Daoy (cell line): ENCODE measurements around the gene INS. TPM values are rescaled to one million over a fixed set of nuclear protein-coding genes. Genes with fewer than 3 reads are reported as not detected.
"Not testable (repeated sequence)": the region's sequence is repeated elsewhere in the genome, so short reads cannot be mapped to it uniquely, and the experiment has no call there.

Experiments used
- DNase-seq: peaks from one replicate; pipeline ENCODE4 v3.0.0-alpha.2; 2015; ENCODE audit warnings: low read depth
- total RNA-seq: library from RNA; depleted of rRNA; stranded (reverse); fragments of >200 nt; shearing (Covaris generic); gene quantifications from 2 replicates; pipeline ENCODE4 v1.2.3, GENCODE V29; 2014

The INS gene
- total RNA-seq, 1 experiment from 2014 or later: not detected

- DNase-seq: no peak
Observed at GRCh38 chr11:2198621-2199365, 37.8 kb upstream of the INS start.

DNA sequence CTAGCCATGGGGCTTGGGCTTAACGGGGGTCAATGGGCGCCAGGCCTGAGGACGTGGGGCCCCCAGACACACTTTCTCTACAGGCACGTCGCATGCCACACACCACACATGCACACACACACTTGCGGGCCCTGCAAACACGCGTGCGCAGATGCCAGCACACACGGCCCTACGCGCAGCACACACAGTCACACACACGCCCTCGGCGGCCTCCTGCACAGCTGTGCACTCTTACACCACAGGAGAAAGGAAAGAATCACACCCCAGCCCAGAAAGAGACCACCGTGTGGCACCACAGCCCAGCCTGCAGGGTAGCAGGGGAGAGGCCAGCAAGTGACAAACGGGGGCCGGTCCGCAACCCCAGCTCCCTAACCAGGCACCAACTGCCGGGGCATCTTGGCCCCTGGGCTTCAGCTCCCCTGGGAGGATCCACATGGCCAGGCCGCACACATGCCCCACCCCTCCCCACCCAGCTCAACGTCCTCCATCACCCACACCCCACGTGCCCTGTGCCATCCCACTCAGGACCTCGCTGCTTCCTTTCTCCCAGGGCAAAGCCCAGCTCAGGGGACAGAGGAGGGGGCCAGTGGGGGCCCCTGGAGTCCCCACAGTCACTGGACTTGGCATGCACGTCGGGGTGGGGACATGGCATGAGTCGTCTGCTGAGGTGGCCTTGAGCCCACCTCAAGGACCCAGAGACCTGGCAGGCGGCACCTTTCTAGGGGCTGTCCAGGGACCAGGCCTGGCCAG is 36.9 kb upstream of the INS start:
- no peak for DNase-seq

DNA sequence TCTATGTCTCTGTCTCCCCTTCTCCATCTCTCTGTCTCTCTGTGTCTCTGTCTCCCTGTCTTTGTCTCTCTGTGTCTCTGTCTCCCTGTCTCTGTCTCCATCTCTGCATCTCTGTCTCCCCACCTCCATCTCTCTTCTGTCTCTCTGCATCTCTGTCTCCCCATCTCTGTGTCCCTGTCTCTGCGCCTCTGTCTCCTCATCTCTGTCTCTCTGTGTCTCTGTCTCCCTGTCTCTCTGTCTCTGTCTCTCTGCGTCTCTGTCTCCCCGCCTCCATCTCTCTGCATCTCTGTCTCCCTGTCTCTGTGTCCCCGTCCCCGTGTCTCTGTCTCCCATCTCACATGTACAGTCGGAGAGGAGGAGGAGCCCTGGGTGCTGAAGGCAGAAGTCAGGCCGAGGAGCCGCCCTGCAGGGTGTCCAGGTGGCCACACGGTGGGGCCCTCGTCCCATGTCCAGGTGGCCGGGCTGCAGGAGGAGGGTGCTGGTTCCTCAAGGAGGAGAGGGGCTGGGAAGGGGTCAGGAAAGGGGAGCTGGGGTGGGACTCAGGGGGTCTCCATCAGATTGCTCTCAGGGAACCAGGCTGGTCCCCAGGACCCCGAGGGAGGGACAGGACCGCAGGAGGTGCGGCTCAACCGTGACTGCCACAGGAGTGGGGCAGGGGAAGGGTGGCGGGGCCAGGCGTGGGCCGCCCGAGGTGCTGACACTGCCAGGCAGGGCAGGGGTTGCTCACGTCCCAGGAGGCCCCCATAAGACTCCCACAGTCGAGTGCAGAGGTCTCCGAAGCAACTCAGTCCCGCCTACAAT is 36.2 kb upstream of the INS start:
- peak; percentile 77 for DNase-seq

DNA sequence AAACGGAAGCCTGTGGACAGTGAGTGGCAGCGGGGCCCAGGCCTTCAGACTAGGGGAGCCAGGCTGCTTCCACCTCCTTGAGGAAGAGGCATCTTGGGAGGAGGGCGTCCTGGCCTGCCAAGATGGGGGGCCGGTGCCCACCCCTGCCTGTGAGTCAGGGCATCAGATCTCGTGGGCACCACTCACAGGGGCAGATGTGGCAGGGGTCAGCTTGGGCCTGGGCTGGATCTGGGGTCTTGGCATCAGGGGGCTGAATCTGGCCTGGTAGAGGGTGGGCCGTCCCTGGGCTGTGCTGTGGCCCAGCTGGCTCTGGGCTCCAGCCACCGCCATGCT is 34.7 kb upstream of the INS start:
- no peak for DNase-seq

- peak; percentile 42 for DNase-seq
Observed at GRCh38 chr11:2194877-2195755, 34.1 kb upstream of the INS start.

GRCh38 chr11:2193888-2194595 is 33.0 kb upstream of the INS start:
- not testable (repeated sequence) for DNase-seq

DNA sequence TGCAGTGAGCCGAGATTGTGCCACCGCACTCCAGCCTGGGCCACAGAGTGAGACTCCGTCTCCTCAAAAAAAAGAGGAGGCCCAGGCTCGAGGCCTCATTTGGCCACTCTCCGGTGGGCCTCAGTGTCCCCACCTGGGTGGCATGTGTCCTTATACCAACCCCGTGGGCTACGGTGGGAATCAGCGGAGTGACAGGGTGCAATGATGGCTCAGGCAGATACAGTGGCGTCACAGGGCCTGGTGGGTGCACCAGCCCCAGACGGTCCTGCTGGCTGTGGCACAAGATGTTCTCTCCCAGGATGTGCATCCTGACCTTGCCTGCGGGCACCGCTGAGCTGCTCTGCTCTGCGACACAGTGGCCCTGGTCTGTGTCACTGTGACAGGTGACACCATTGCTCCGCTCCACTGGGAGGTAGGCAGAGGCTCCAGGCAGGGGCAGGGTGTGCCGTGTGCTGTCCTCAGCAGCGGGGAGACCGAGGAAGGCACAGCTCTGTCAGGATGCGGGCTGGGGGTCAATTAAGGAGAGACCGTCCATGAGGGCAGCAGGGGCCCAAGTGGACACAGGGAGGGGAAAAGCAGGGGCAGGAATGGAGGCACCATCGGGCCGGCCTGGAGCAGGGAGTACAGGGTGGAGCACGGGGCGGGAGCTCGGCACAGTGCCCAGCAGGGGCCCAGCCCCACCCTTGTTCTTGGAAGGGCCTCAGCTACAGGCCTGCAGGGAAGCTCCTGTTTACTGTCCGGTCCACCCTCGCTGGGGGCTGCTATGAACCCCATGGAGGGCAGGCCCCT is 32.3 kb upstream of the INS start:
- no peak for DNase-seq

- DNase-seq: no peak
Observed at GRCh38 chr11:2192435-2192834, 31.4 kb upstream of the INS start.

DNA sequence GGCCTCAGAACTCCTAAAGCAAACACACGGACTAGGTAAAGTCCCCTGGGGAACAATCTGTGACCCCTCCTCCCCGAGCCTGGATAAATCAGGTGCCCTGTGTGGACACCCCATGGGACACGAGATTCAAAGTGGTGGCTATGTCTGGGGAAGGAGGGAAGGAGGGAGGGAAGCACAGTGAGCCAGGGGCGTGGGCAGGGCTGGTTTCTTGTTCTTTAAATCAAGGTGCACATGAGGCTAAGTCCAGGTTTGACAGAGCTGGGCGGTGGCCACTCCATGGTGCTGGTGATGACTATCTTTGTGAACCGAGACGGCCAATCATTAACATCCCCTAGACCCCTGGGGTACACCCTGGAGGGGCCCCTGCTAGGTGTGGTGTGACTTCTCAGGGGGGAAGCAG is 30.9 kb upstream of the INS start:
- no peak for DNase-seq

- no peak for DNase-seq
Observed at GRCh38 chr11:2190657-2191471, 29.9 kb upstream of the INS start.

- no peak for DNase-seq
Observed at GRCh38 chr11:2189938-2190656, 29.1 kb upstream of the INS start.

GRCh38 chr11:2188745-2189144 is 27.7 kb upstream of the INS start:
- no peak for DNase-seq

DNA sequence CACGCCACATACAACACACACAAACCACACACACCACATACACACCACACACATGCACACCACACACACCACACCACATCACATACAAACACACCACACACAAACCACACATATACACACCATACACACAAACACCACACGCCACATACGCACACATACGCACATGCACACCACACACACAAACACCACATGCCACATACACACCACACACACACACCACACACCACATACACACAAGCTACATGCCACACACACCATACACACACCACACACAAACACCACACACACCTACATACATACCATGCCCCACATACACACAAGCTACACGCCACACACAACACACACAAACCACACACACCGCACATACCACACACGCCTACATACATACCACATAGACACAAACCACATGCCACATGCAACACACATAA is 26.3 kb upstream of the INS start:
- no peak for DNase-seq

GRCh38 chr11:2186669-2187279 is 25.8 kb upstream of the INS start:
- DNase-seq: peak; percentile 61

GRCh38 chr11:2185324-2186085 is 24.5 kb upstream of the INS start:
- DNase-seq: no peak

GRCh38 chr11:2182692-2183474 is 21.9 kb upstream of the INS start:
- DNase-seq: no peak

DNA sequence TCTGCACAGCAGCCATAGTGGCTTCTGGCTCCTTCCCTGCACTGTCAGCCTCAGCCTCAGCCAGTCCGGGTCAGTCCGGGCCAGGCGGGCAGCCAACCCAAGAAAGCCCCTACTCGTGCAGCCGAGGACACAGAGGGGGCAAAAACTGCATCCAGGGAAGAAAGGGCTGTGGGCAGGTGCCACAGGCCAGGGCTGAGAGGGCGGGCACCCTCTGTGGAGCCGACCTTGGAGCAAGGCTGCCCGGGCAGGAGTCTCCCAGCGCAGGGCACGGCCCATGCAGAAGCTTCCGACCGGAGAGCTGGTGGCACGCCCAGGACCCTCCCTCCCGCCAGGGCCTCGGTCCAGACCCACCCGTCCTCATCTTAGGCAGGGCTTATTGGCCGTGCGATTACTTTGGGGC is 21.1 kb upstream of the INS start:
- DNase-seq: no peak
